ENCODE results near the gene MACROD1.
"Not testable (repeated sequence)": the region's sequence is repeated elsewhere in the genome, so short reads cannot be mapped to it uniquely, and the experiment has no call there.

The MACROD1 gene

DNA sequence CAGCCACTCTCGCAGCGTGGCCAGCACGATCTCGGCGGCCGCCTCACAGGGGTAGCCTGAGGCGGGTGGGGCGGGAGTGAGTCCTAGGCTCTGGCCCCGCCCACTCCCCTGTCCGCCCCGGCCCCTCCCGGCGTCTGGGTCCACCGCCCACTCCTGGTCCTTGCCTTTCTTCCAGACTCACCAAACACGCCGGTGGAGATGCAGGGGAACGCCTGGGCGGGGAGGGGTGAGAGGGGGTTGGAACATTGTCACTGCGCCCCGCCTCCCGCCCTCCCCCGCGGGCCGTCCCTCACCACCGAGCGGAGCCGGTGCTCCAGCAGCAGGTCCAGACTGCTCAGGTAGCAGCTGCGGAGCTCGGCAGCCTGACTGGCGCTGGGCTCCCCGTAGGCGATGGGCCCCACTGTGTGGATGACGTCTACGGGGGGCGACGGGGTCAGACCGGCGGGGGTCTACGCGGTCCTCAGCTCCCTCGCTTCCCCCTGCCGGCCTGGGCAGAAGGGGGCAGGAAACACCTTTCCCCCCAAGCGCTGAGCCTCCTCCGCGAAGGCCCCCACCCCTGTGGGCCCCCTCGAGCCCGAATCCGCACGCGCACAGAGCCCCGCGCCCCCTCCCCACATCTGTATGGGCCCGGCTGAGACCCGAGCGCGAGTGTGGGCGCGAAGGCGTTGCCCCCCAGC is 166.4 kb downstream of the MACROD1 start:
- DNase-seq (ENCODE audit: low read depth, low spot score) = no peak

DNA sequence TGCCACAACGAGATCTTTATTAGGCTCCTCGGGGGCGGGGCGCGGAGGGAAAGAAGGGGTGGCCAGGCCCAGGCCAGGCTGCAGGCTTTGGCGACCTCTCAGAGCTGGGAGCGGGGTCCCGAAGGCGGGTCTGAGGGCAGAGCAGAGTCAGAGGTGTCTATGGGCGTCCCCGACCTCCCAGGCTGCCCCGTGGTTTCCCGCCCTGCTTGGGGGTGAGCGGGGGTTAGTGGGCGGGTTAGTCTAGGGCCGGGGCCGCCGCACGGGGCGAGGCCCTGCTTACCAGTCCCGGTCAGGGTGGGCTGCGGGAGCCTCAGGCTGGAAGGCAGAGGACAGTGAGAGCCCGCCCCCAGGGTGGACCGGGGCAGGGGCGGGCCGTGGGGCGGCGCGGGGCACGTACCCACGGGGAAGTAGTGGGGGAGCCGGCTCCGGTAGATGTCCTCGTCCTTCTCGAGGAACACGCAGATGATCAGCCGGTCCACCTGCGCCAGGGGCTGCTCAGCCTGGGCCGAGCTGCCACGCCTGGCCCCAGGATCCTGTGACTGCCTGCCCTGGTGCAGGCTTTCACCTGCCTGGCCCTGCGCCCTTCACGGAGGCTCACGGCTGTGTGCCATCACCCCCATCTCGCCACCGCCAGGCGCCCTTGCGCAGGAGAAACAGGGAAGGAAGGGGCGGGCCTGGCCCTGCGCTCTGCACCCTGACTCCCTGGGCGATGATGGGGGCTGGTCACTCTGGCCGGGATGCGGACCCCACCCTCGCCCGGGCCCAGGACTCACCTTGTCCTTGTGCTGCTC is 167.2 kb downstream of the MACROD1 start:
- no peak for DNase-seq (ENCODE audit: low read depth, low spot score)

DNA sequence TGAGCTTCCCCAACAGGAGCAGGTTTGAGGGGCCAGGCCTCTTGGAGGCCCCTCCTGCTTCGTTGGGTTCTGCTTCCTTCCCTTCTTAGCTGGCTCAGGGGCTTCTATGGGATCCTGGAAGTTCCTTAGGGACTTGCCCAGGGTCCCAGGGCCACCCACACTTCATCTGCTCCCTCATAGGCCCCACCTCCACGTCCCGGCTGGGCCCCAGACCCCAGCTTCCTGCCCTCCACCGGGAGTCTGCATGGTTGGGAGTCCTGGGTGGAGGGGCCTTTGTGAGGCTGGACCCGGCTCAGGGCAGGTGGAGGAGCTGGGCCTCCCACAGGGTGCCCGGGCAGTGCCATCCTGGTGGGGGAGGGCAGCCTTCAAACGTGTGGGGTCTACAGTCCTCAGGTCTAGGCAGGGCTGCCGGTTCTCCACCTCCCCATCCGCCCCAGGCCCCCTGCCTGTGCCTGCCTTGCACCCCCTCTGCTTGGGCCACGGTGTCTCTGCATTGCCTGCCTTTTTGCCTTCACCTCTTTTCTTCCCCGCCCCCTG is 168.0 kb downstream of the MACROD1 start:
- no peak for DNase-seq (ENCODE audit: low read depth, low spot score)

DNA sequence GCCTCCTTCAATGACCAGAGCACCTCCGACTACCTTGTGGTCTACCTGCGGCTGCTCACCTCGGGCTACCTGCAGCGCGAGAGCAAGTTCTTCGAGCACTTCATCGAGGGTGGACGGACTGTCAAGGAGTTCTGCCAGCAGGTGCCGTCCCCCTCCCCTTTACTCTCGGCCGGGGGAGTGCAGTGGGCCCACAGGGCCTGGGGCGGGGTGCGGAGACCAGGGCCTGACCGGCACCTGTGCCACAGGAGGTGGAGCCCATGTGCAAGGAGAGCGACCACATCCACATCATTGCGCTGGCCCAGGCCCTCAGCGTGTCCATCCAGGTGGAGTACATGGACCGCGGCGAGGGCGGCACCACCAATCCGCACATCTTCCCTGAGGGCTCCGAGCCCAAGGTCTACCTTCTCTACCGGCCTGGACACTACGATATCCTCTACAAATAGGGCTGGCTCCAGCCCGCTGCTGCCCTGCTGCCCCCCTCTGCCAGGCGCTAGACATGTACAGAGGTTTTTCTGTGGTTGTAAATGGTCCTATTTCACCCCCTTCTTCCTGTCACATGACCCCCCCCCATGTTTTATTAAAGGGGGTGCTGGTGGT is 168.7 kb downstream of the MACROD1 start:
- DNase-seq (ENCODE audit: low read depth, low spot score) = no peak

DNA sequence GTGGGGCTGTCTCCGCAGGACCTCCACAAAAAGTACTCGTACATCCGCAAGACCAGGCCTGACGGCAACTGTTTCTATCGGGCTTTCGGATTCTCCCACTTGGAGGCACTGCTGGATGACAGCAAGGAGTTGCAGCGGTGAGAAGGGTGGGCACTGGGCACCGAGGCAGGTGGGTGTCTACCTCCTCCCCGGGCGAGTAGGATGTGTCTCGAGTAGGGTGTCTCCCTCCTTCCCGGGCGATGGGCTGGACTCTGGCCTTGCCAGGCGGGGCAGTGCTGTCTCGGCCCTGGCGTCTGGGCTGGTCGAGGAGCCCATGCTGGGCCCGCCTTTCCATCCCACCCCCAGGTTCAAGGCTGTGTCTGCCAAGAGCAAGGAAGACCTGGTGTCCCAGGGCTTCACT is 169.4 kb downstream of the MACROD1 start:
- no peak for DNase-seq (ENCODE audit: low read depth, low spot score)

DNA sequence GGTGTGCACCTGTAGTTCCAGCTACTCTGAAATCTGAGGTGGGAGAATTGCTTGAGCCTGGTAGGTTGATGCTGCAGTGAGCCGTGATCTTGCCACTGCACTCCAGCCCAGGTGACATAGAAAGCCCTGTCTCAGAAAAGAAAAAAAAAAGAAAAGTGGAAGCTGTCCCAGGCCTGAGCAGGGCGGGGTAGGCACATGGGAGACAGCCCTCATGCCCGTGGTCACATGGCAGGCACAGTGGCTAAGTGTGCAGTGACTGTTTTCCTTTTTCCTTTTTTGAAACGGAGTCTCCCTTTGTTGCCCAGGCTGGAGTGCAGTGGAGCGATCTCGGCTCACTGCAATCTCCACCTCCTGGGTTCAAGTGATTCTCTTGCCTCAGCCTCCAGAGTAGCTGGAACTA is 171.9 kb downstream of the MACROD1 start:
- no peak for DNase-seq (ENCODE audit: low read depth, low spot score)

DNA sequence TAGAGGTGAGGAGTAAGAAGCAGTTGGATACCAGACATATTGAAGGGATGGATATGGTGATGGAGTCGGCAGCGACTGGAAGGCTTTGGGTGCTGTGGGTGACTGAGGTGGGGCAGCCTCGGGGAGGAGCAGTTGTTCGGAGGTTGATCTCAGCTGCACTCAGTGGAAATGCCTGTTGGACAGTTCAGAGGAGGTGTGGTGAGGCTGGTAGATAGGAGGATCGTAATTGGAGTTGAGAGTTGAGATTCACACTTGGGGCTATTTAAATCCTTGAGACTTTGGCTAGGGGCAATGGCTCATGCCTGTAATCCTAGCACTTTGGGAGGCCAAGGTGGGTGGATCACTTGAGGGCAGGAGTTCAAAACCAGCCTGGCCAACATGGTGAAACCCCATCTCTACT is 172.8 kb downstream of the MACROD1 start:
- no peak for DNase-seq (ENCODE audit: low read depth, low spot score)

DNA sequence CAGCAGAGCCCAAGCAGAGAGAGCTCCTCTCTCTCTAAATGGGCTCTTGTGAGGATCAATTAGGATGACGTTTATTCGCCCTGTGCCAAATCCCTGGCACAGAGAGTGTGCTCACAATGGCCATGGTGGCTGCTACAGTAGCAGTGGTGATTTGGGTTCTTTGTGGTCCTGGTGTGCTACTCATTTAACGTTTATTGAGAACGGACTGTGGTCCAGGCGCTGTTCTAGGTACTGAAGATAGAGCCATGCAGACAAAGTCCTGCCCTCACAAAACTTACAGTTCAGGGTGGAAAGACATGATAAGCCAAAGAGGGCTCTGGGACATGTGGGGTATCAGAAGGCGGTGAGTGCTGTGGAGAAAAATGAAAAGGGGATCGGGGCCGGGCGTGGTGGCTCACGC is 174.4 kb downstream of the MACROD1 start:
- no peak for DNase-seq (ENCODE audit: low read depth, low spot score)

DNA sequence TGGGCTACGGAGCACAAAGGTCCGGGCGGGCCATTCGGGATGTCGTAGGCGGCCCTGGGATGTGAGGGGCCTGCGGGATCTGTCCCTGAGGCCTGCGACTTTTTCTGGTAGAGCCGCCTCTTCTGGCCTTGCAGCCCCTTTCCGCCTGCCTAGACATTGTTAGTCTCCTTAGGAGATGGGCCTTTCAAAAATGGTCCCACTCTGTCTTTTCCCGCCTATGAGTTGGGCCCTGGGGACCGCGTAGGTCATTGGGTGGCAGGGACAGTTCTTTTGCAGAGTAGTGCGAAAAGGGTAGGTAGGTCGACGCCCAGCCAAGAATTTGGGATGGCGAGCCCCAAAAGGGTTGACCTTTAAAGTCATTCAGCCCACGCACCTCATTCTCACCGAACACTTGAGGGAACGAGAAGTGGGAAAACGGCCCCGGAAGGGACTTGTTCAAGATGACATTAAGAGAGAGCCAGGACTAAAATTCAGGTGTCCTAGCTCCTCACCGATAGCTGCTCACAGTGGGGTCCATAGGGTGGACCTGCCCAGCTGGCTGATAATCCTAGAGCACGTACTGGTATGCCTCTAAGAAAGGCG is 178.9 kb downstream of the MACROD1 start:
- no peak for DNase-seq (ENCODE audit: low read depth, low spot score)

DNA sequence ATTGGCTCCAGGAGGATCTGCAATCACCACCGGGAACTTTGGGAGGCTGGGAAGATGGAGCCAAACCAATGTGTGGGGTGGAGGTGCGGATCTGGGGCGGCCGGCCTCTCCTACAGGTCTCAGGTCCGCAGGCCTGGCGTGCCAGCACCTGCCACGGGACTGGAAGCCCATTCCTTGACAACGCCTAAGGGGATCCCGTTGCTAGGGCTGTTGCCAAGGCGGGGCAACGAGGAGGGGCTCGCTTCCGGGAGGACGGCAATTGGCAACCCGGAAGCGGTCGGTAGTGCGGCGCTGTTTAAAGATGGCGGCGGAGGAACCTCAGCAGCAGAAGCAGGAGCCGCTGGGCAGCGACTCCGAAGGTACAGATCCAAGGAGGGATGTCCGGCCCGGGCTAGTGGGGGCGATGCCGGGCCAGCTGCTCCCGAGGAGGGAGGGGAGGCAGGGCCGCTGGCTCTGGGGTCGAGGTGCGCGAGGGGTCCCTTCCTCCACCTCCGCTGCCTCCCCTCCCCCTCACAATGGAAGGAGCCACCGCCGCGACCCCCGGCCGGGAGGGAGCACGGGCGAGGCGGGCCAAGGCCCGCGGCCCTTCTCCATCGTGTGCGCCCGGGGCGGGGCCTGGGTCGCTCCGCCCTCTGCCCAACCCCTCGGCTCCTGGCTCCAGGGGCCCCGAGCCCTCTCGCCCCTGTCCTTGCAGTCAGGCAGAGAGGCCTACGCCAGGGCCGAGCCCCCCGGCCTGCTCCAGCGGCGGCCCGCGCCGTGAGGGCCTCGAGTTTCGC is 179.6 kb downstream of the MACROD1 start, which contains the start of gene OTUB1:
Gene OTUB1 (plus strand): TSS at position 283 of the 776 bp plus-strand sequence. CDS start 19 bp downstream, at position 302.
- DNase-seq (ENCODE audit: low read depth, low spot score) = peak; percentile 94

DNA sequence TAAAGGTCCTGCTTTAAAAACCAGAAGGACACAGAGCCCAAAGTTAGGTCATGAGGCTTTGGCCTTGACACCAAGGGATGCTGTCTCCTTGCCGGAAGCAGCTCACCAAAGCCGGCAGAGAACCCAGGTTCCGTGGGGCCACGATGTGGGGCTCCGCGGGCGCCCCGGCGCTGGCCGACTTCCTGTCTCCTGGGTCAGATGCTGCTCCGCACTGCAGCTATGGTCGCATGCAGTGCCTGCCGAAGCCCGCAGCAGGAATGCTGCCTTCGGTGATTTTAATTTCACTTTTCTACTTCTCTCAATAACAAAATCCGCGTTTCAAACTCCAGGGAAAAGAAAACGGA is 180.1 kb downstream of the MACROD1 start:
- no peak for DNase-seq (ENCODE audit: low read depth, low spot score)

DNA sequence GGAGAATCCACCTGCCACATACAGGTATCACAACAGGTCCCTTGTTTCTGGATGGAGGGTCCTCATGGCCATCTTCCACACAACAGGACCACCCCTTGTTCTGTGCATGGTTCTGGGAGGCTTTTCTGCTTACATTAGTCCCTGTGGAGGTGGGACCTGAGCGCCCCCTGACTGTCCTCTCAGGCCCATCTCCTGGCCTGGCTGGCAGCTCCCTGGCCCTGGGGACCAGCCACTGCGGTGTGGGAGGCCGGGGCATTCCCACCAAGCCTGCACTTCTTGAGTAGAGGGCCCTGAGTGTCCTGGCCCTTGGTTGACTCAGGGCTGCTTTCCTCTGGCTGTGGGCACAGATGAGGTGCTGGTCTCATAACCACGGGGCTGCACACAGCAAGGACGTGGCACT is 186.5 kb downstream of the MACROD1 start:
- DNase-seq (ENCODE audit: low read depth, low spot score) = no peak

DNA sequence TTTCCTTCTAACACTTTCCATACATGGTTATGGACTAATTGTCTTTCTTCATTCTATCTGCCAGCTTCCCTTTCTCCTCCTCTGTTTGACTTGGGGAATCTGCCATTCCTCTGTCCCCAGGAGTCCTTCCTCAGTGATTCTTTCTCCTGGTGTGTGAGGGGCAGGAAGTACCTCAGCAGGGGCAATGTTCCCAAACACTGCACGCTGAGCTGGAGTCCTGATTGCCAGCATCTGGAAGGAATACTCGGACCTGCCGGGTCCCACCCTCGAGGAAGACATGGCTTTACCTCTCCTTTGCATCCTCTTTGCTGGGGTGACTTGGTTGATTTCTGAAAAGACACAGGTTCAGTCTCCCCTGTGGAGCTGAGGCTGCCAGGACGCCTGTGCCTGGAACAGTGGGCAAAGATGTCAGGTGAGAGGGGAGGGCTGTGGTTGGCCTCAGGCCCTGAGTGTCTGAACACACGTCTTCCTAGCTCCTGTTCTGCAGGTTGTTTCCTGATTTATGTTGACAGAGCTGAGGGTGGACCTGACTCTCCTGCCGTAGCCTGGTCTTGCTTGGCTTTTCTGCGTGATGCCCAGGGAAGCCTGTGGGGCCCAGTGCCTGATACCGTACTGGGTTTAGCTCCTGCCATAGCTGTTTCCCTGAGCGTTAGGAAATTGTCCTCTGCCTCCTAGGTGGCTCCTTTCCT is 187.2 kb downstream of the MACROD1 start:
- peak; percentile 67 for DNase-seq (ENCODE audit: low read depth, low spot score)

DNA sequence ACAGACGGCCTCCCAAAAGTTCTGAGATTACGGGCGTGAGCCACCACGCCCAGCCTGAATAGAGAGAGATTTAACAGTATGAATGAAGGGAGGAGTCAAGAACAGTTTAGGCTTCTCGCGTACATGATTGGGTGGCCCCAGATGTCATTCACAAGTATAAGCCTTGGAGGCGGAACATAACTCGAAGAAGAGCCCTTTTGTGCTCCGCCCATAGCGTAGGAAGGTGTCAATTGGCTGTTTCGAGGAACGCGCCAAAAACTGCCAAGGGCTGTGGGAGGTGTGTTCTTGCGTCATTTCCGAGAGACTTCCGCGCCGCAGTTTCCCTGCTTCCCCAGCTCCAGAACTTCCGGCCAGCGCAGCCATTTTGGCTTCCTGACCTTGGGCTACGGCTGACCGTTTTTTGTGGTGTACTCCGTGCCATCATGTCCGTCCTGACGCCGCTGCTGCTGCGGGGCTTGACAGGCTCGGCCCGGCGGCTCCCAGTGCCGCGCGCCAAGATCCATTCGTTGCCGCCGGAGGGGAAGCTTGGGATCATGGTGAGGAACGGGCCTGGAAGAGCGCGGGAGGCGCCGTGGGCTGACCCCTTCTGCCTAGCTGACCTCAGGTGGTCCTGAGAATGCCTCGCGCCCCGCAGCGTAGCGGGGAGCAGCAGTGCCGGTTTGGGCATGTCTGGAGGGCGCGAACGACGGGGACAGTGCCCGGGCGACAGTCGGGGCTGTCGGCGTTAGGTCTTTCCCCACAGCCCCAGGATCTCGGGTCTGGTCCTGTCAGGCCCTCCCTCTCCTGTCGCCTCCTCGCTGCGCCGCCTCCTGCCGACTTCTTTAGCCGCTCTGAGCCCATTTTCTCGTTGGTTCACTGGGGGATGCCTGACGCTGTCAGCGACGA is 191.4 kb downstream of the MACROD1 start, which contains the start of gene COX8A:
Gene COX8A (plus strand): TSS at position 362 of the 885 bp plus-strand sequence. CDS start 61 bp downstream, at position 423.
- peak; percentile 100 for DNase-seq (ENCODE audit: low read depth, low spot score)

DNA sequence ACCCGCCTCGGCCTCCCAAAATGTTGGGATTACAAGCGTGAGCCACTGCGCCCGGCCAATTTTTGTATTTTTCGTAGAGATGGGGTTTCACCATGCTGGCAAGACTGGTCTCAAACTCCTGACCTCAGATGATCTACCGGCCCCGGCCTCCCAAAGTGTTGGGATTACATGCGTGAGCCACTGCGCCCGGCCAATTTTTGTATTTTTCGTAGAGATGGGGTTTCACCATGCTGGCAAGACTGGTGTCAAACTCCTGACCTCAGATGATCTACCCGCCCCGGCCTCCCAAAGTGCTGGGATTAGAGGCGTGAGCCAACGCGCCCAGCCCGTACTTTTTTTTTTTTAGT is 192.0 kb downstream of the MACROD1 start:
- not testable (repeated sequence) for DNase-seq (ENCODE audit: low read depth, low spot score)

DNA sequence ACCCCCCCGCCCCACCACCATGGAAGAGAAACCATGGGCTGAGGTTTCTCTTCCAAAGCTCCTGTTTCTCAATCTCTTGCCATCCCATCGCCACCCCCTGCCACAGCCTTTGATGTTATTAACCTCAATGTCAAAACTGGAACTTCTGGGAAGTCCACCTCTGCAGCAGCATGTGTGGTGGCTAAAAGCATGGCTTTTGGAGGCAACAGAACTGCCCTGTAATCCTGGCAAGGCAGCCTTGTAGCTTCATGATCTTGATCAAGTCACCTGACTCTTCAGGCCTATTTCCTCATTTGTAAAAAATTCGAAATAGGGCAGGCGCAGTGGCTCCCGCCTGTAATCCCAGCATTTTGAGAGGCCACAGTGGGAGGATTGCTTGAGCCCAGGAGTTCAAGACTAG is 195.0 kb downstream of the MACROD1 start:
- no peak for DNase-seq (ENCODE audit: low read depth, low spot score)

DNA sequence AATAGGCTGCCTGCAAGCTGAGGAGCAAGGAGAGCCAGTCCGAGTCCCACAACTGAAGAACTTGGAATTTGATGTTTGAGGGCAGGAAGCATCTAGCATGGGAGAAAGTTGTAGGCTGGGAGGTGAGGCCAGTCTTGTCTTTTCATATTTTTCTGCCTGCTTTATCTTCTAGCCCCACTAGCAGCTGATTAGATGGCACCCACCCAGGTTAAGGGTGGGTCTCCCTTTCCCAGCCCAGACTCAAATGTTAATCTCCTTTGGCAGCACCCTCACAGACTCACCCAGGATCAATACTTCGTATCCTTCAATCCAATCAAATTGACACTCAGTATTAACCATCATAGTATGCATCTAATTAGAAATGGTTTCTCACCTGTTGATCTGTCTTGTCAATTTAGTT is 196.5 kb downstream of the MACROD1 start:
- no peak for DNase-seq (ENCODE audit: low read depth, low spot score)

DNA sequence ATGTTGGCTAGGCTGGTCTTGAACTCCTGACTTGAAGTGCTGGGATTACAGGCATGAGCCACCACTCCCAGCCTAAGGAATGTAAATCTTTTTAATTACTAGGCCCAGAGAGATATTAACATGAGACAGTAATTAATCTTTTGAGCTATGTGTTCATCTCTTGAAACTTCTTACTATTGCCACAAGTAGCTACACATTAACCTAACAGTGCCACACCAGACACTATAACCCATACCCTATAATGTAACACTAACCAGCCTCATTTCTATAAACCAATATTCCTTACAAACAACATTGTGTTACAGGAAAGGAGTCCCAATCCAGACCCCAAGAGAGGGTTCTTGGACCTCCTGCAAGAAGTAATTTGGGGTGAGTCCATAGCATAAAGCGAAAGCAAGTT is 199.5 kb downstream of the MACROD1 start:
- no peak for DNase-seq (ENCODE audit: low read depth, low spot score)

DNA sequence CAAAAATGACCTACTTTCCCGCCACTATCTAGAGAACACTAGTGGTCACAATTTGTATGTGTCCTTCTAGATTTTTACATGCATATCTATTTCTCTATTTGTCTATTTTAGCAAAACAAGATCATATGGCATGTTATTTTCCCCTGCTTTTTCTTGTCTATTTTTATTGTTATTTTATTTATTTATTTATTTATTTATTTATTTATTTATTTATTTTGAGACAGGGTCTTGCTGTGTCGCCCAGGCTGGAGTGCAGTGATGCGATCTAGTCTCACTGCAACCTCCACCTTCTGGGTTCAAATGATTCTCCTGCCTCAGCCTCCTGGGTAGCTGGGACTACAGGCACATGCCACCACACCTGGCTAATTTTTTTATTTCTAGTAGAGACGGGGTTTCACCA is 202.0 kb downstream of the MACROD1 start:
- not testable (repeated sequence) for DNase-seq (ENCODE audit: low read depth, low spot score)
